ENCODE results near the gene PPP1R3G. TPM values are rescaled to one million over a fixed set of nuclear protein-coding genes. Genes with fewer than 3 reads are reported as not detected.

The PPP1R3G gene
- total RNA-seq, 1 experiment from 2014 or later, result 0.44 TPM

DNA sequence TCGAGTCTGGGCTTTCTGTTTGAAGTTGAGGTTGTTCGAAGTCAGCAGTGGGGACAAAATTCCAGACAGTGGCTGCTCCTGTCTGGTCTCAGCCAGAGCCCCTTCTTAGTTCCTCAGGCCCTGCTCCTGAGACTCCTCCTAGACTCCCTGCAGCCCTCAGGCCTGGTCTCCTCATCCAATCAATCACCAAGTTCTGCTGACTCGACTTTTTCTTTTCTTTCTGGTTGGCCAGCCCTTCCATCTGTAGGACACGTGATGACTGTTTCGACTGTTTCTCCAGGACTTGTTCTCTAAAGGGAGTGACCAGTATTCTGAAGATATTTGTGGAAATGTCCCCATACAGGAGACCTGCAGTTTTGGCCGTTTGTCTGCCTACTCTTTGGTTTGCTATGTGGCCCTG is 19.5 kb downstream of the PPP1R3G start:
- CTCF ChIA-PET, result no interaction called here
- no peaks in the 10 kb centered on the region for H3K27me3 ChIP-seq (ENCODE audit: control insufficient read depth, insufficient read depth, low read length)
- no peak for DNase-seq (ENCODE audit: low read depth, low spot score)
- H3K9me3 ChIP-seq (ENCODE audit: control insufficient read depth, insufficient read depth, low read depth, low read length), result no peaks in the 10 kb centered on the region
- H3K4me3 ChIP-seq (ENCODE audit: low read depth in 2 of 2, low read length in 2 of 2), result no peak overlapping the region
- H3K27ac ChIP-seq (ENCODE audit: low read length), result no peak overlapping the region
- intact Hi-C loops (cut with micrococcal nuclease; ENCODE audit: unreplicated experiment), result no loop called here
- ATAC-seq, result no peak
- H3K4me1 ChIP-seq (ENCODE audit: control insufficient read depth, insufficient read depth, low read length), result no peaks in the 10 kb centered on the region
- no TSS peak for BruUV-seq (replicated peaks)
- in situ Hi-C loops (cut with HindIII; ENCODE audit: low pct_unique_long_range_greater_than_20kb, low sequenced_read_pairs), result no loop called here
- H3K36me3 ChIP-seq (ENCODE audit: control insufficient read depth, insufficient read depth, low read length), result no peaks in the 10 kb centered on the region
- POLR2A ChIA-PET, result no interaction called here
- TF ChIP-seq SIN3A (IDR thresholded peaks at IDR 0.05; ENCODE audit: borderline replicate concordance, insufficient read depth, low read depth, low read length) (no peak), TCF7L2 (IDR thresholded peaks at IDR 0.05; ENCODE audit: low read depth, low read length) (no peak), POLR2AphosphoS5 (IDR thresholded peaks at IDR 0.05; ENCODE audit: low read depth, low read length) (no peak)
- TF ChIP-seq, protein P1, sequence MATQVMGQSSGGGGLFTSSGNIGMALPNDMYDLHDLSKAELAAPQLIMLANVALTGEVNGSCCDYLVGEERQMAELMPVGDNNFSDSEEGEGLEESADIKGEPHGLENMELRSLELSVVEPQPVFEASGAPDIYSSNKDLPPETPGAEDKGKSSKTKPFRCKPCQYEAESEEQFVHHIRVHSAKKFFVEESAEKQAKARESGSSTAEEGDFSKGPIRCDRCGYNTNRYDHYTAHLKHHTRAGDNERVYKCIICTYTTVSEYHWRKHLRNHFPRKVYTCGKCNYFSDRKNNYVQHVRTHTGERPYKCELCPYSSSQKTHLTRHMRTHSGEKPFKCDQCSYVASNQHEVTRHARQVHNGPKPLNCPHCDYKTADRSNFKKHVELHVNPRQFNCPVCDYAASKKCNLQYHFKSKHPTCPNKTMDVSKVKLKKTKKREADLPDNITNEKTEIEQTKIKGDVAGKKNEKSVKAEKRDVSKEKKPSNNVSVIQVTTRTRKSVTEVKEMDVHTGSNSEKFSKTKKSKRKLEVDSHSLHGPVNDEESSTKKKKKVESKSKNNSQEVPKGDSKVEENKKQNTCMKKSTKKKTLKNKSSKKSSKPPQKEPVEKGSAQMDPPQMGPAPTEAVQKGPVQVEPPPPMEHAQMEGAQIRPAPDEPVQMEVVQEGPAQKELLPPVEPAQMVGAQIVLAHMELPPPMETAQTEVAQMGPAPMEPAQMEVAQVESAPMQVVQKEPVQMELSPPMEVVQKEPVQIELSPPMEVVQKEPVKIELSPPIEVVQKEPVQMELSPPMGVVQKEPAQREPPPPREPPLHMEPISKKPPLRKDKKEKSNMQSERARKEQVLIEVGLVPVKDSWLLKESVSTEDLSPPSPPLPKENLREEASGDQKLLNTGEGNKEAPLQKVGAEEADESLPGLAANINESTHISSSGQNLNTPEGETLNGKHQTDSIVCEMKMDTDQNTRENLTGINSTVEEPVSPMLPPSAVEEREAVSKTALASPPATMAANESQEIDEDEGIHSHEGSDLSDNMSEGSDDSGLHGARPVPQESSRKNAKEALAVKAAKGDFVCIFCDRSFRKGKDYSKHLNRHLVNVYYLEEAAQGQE (IDR thresholded peaks at IDR 0.05; ENCODE audit: insufficient read depth in 1 of 2, low read depth in 2 of 2, low read length in 1 of 2), result no peak
- TF ChIP-seq, protein P2, sequence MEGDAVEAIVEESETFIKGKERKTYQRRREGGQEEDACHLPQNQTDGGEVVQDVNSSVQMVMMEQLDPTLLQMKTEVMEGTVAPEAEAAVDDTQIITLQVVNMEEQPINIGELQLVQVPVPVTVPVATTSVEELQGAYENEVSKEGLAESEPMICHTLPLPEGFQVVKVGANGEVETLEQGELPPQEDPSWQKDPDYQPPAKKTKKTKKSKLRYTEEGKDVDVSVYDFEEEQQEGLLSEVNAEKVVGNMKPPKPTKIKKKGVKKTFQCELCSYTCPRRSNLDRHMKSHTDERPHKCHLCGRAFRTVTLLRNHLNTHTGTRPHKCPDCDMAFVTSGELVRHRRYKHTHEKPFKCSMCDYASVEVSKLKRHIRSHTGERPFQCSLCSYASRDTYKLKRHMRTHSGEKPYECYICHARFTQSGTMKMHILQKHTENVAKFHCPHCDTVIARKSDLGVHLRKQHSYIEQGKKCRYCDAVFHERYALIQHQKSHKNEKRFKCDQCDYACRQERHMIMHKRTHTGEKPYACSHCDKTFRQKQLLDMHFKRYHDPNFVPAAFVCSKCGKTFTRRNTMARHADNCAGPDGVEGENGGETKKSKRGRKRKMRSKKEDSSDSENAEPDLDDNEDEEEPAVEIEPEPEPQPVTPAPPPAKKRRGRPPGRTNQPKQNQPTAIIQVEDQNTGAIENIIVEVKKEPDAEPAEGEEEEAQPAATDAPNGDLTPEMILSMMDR (IDR thresholded peaks at IDR 0.05), result no peak

DNA sequence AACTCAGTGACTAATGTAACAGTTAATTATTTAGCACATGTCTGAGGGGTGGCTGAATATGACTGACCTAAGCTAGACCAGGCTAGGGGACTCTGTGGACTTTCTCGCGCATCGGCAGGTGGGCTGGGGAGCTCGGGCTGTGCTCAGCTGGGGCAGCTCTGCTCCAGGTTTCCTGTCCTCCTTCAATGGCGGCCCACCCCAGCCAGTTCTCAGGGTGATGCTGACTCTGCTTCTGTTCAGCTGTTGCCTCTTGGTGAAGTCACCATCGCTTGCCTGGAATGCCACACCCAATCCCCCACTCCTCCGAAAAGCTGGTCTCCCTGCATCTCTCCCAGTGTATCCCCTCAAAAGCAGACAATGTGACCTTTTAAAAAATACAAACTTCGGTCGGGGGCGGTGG is 20.0 kb downstream of the PPP1R3G start:
- no peak for DNase-seq (ENCODE audit: low read depth, low spot score)
- in situ Hi-C loops (cut with HindIII; ENCODE audit: low pct_unique_long_range_greater_than_20kb, low sequenced_read_pairs), result no loop called here
- POLR2A ChIA-PET, result no interaction called here
- H3K27ac ChIP-seq (ENCODE audit: low read length), result no peak overlapping the region
- CTCF ChIA-PET, result no interaction called here
- H3K4me3 ChIP-seq (ENCODE audit: low read depth in 2 of 2, low read length in 2 of 2), result no peak overlapping the region
- H3K9me3 ChIP-seq (ENCODE audit: control insufficient read depth, insufficient read depth, low read depth, low read length), result no peaks in the 10 kb centered on the region
- no peaks in the 10 kb centered on the region for H3K27me3 ChIP-seq (ENCODE audit: control insufficient read depth, insufficient read depth, low read length)
- TF ChIP-seq TCF7L2 (IDR thresholded peaks at IDR 0.05; ENCODE audit: low read depth, low read length), result no peak
- TF ChIP-seq, protein P2 (IDR thresholded peaks at IDR 0.05), result no peak
- TF ChIP-seq, protein P1 (IDR thresholded peaks at IDR 0.05; ENCODE audit: insufficient read depth in 1 of 2, low read depth in 2 of 2, low read length in 1 of 2), result no peak
- TF ChIP-seq SIN3A (IDR thresholded peaks at IDR 0.05; ENCODE audit: borderline replicate concordance, insufficient read depth, low read depth, low read length), result no peak
- no peak for TF ChIP-seq POLR2AphosphoS5 (IDR thresholded peaks at IDR 0.05; ENCODE audit: low read depth, low read length)
- no peaks in the 10 kb centered on the region for H3K36me3 ChIP-seq (ENCODE audit: control insufficient read depth, insufficient read depth, low read length)
- ATAC-seq, result no peak
- intact Hi-C loops (cut with micrococcal nuclease; ENCODE audit: unreplicated experiment), result no loop called here
- H3K4me1 ChIP-seq (ENCODE audit: control insufficient read depth, insufficient read depth, low read length), result no peaks in the 10 kb centered on the region
- BruUV-seq (replicated peaks), result no TSS peak
